ENCODE measurements around the gene UBE2QL1. TPM values are rescaled to one million over a fixed set of nuclear protein-coding genes. Genes with fewer than 3 reads are reported as not detected.

UBE2QL1 gene
- polyA plus RNA-seq, 1 of the 3 experiments (the other 2 are of a cell fraction), result 0.28 TPM

GRCh38 chr5:6443326-6443725 lies 5.3 kb upstream of the UBE2QL1 start:
- Histone ChIP-seq H3K36me3 (replicated peaks in 1 of 2; ENCODE audit: control insufficient read depth in 1 of 2, insufficient read depth in 2 of 2, low read length in 1 of 2) (no peaks in the 10 kb centered on the region), H3K4me3 (ENCODE audit: low read depth in 2 of 2, low read length in 1 of 2) (no peak overlapping the region), H3F3A (replicated peaks; ENCODE audit: insufficient read depth) (no peaks in the 10 kb centered on the region), H3K9me2 (no peaks in the 10 kb centered on the region), H3K79me2 (ENCODE audit: insufficient read depth) (no peaks in the 10 kb centered on the region), H3K4me2 (no peak overlapping the region), H3K4me1 (ENCODE audit: control insufficient read depth in 1 of 2, insufficient read depth in 2 of 2, low read depth in 1 of 2, low read length in 1 of 2) (no peaks in the 10 kb centered on the region; a peak in 1 of 4 replicates), H3K27me3 (ENCODE audit: insufficient read depth) (no peaks in the 10 kb centered on the region), H3K9ac (no peak overlapping the region), H3K9me3 (no peaks in the 10 kb centered on the region), H3K27ac (ENCODE audit: low read depth in 2 of 2, low read length in 1 of 2) (no peak overlapping the region), H4K20me1 (ENCODE audit: insufficient read depth) (no peaks in the 10 kb centered on the region), H2AFZ (ENCODE audit: low read depth) (no peak overlapping the region)
- WGBS (ENCODE audit: low lambda C conversion rate), result 27% methylated on average over 5 of the region's 5 CpGs
- CTCF ChIA-PET, result no interaction called here
- POLR2A ChIA-PET, result no interaction called here
- TF ChIP-seq CTCF (IDR thresholded peaks at IDR 0.05) (no peak), PBX3 (IDR thresholded peaks at IDR 0.05) (no peak), ELF1 (IDR thresholded peaks at IDR 0.05) (no peak), EZH2phosphoT487 (IDR thresholded peaks at IDR 0.05; ENCODE audit: borderline replicate concordance, low read depth) (no peak), IRF3 (IDR thresholded peaks at IDR 0.05; ENCODE audit: low read depth, low read length) (no peak), FOXM1 (IDR thresholded peaks at IDR 0.05; ENCODE audit: low read depth) (no peak), MEF2A (IDR thresholded peaks at IDR 0.05; ENCODE audit: borderline replicate concordance, low read depth) (no peak), RFX5 (IDR thresholded peaks at IDR 0.05; ENCODE audit: low read length) (no peak), EP300 (IDR thresholded peaks at IDR 0.05; ENCODE audit: borderline replicate concordance in 1 of 2, low read depth in 1 of 2, low read length in 1 of 2) (no peak), TEAD4 (IDR thresholded peaks at IDR 0.05; ENCODE audit: borderline replicate concordance, insufficient read depth) (no peak), YY1 (IDR thresholded peaks at IDR 0.05; ENCODE audit: low read depth) (no peak), FOSL2 (IDR thresholded peaks at IDR 0.05; ENCODE audit: borderline replicate concordance, low read depth) (no peak), CHD2 (IDR thresholded peaks at IDR 0.05; ENCODE audit: low read length, partially characterized antibody) (no peak), GATA2 (CRISPR knock-in tag; IDR thresholded peaks at IDR 0.05) (no peak), FOXJ3 (CRISPR knock-in tag; IDR thresholded peaks at IDR 0.05) (no peak), JUND (IDR thresholded peaks at IDR 0.05) (no peak), TCF12 (IDR thresholded peaks at IDR 0.05) (no peak), TAF1 (IDR thresholded peaks at IDR 0.05; ENCODE audit: borderline replicate concordance, low read depth, low read length) (no peak)
- TF ChIP-seq, protein P1, sequence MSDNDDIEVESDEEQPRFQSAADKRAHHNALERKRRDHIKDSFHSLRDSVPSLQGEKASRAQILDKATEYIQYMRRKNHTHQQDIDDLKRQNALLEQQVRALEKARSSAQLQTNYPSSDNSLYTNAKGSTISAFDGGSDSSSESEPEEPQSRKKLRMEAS (IDR thresholded peaks at IDR 0.05; ENCODE audit: low read depth), result no peak
- DNase-seq, result no peak

All from SK-N-SH (cell line).